HEK293T (cell line): ENCODE measurements around the gene MPDU1.

ENCODE experiments used
- CTCF ChIA-PET: fragments of 350-600 bp; formaldehyde crosslinking; extraction: SDS; loops from one replicate; lab custom pipeline; 2021; ENCODE audit warnings: antibody characterized with exemption, inconsistent platforms; lab: Yijun Ruan, JAX
- POLR2A ChIA-PET: fragments of 350-600 bp; formaldehyde crosslinking; extraction: SDS; loops from one replicate; lab custom pipeline; 2020; ENCODE audit warnings: antibody characterized with exemption, inconsistent platforms; lab: Yijun Ruan, JAX
- DNase-seq: peaks from one replicate; pipeline ENCODE4 v3.0.0; 2012; ENCODE audit warnings: mixed read lengths; ENCODE audit errors: extremely low spot score
- ARNT ChIP-seq: fragments of 450-650 bp; IDR thresholded peaks from 2 replicates; pipeline ENCODE4 v1.6.1; 2017; ENCODE audit warnings: mild to moderate bottlenecking
- BHLHE40 ChIP-seq: fragments of 450-650 bp; IDR thresholded peaks from 2 replicates; pipeline ENCODE4 v1.6.1; 2016; ENCODE audit warnings: mild to moderate bottlenecking, moderate library complexity, borderline replicate concordance
- CTBP1 ChIP-seq: fragments of 450-650 bp; IDR thresholded peaks from 2 replicates; pipeline ENCODE4 v1.6.1; 2016; ENCODE audit warnings: borderline replicate concordance
- ELF4 ChIP-seq: fragments of 450-650 bp; IDR thresholded peaks from 2 replicates; pipeline ENCODE4 v1.6.1; 2017; ENCODE audit warnings: antibody characterized with exemption
- FOXA1 ChIP-seq: fragments of 450-650 bp; IDR thresholded peaks from 2 replicates; pipeline ENCODE4 v1.6.1; 2016; ENCODE audit warnings: mild to moderate bottlenecking
- FOXK2 ChIP-seq: fragments of 450-650 bp; IDR thresholded peaks from 2 replicates; pipeline ENCODE4 v1.6.1; 2016; ENCODE audit warnings: mild to moderate bottlenecking
- FOXM1 ChIP-seq: fragments of 450-650 bp; IDR thresholded peaks from 2 replicates; pipeline ENCODE4 v1.6.1; 2017; ENCODE audit warnings: mild to moderate bottlenecking, borderline replicate concordance
- HDGF ChIP-seq: fragments of 450-650 bp; IDR thresholded peaks from 2 replicates; pipeline ENCODE4 v1.6.1; 2017; ENCODE audit warnings: antibody characterized with exemption, borderline replicate concordance
- L3MBTL2 ChIP-seq: fragments of 450-650 bp; conservative IDR thresholded peaks from 2 replicates; pipeline ENCODE4 v1.6.1; 2016; ENCODE audit warnings: mild to moderate bottlenecking
- LEF1 ChIP-seq: fragments of 450-650 bp; IDR thresholded peaks from 2 replicates; pipeline ENCODE4 v1.6.1; 2017; ENCODE audit warnings: mild to moderate bottlenecking, borderline replicate concordance
- NFRKB ChIP-seq: fragments of 450-650 bp; IDR thresholded peaks from 2 replicates; pipeline ENCODE4 v1.6.1; 2016; ENCODE audit warnings: mild to moderate bottlenecking, moderate library complexity
- SP1 ChIP-seq: fragments of 450-650 bp; IDR thresholded peaks from 2 replicates; pipeline ENCODE4 v1.6.1; 2017
- SUZ12 ChIP-seq: fragments of 450-650 bp; IDR thresholded peaks from 2 replicates; pipeline ENCODE4 v1.6.1; 2016; ENCODE audit warnings: mild to moderate bottlenecking
- TARDBP ChIP-seq: fragments of 450-650 bp; IDR thresholded peaks from 2 replicates; pipeline ENCODE4 v1.6.1; 2016
- ZNF384 ChIP-seq: fragments of 450-650 bp; IDR thresholded peaks from 2 replicates; pipeline ENCODE4 v1.6.1; 2016
- TF ChIP-seq, protein P1 (sequence below): fragments of 450-650 bp; IDR thresholded peaks from 2 replicates; pipeline ENCODE4 v1.6.1; 2016

Gene MPDU1

DNA sequence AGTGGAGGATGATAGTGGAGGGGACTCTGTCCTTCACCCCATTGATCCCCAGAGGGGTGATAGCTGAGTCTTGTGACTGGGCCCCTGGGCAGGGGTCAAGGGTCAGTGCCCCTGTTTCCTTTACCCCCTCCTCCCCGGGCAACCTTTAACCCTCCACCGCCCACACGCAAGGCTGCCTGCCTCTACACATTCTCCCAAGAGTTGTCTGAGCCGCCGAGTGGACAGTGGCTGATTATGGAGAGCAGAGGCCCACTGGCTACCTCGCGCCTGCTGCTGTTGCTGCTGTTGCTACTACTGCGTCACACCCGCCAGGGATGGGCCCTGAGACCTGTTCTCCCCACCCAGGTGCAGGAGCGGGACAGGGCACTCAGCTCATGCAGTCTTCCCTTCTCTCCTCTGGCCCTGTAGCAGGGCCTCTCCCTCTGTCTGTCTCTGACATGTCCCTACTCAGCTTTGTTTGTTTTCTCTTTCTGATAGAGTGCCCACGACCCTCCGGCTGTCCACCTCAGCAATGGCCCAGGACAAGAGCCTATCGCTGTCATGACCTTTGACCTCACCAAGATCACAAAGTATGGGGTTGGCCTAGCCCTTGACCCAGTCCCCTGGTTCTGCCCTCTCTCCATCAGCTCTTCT is 46.4 kb downstream of the MPDU1 start, which contains the start of gene SHBG:
Gene SHBG, plus strand, starts transcription at position 197 of the 633 bp plus-strand sequence. Its CDS starts 38 bp downstream, at position 235.
- ChIA-PET CTCF (interaction anchor here (0.6 to 7.6 kb wide), 2 partner anchors 58 to 97 kb away, joined by 4 to 81 read pairs; partner anchors contain the start of genes TP53 and WRAP53), POLR2A (interaction anchor here (11.9 kb wide), 1 partner anchor 56 kb away, joined by 236 read pairs; the partner anchor contains the start of genes TP53 and WRAP53)
- DNase-seq: no peak
- TF ChIP-seq HDGF (no peak), LEF1 (no peak)

DNA sequence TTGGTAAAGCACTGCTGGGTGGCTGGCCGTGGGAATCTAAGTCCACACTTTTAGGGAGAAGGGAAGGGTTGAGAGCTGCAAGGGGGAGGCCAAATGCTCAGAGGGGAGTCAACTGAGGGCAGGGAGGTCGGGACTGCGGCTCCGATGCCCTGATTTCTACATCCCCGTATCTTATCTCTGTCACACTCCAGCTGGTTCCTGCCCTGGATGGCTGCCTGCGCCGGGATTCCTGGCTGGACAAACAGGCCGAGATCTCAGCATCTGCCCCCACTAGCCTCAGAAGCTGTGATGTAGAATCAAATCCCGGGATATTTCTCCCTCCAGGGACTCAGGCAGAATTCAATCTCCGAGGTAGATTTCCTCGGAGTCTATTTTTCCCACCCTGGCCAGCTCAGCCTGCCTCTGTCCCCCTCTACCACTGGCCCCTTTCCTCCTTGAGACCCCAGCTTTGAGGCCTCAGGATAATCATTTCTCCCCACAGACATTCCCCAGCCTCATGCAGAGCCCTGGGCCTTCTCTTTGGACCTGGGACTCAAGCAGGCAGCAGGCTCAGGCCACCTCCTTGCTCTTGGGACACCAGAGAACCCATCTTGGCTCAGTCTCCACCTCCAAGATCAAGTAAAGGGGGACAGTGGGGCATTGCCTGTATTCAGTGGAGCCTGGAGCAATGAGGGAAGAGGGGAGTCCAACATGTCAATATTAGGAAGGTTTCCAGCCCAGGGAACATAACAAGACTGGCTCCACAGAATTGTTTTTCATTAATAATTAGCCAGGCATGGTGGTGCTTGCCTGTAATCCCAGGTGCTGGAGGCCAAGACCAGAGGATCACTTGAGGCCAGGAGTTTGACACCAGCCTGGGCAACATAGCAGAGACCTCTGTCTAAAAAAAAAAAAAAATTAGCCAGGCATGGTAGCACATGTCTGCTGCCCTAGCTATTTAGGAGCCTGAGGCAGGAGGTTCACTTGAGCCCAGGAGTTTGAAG is 48.0 kb downstream of the MPDU1 start:
- peak; percentile 3 for DNase-seq
- ChIA-PET CTCF (interaction anchor here (0.6 to 7.6 kb wide), 7 partner anchors 11 to 85 kb away, joined by 3 to 81 read pairs (median 5); partner anchors contain the start of genes ATP1B2, DNAH2, TP53 and WRAP53), POLR2A (interaction anchor here (1.3 to 11.9 kb wide), 4 partner anchors 17 to 54 kb away, joined by 4 to 236 read pairs (median 6); partner anchors contain the start of genes FXR2, MPDU1, TP53 and WRAP53)
- TF ChIP-seq ZNF384: no peak
- no peak for TF ChIP-seq NFRKB
- no peak for TF ChIP-seq ELF4
- TF ChIP-seq SP1: no peak
- TF ChIP-seq FOXA1: no peak
- no peak for TF ChIP-seq BHLHE40
- no peak for TF ChIP-seq ARNT
- TF ChIP-seq TARDBP: no peak
- no peak for TF ChIP-seq LEF1
- TF ChIP-seq FOXM1: no peak

DNA sequence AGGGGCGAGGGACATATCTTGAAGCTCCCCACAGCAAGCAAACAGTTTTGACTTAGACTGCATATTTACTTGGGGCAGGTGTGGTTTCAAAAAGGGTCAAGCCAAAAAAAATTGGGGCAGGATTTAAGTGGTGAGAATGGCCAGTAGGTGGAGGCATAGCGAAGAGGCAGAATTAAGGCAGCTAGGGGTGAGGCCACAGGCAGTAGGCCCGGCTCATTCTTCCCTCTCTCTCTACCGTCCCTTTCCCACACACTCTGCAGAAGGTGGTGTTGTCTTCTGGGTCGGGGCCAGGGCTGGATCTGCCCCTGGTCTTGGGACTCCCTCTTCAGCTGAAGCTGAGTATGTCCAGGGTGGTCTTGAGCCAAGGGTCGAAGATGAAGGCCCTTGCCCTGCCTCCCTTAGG is 48.8 kb downstream of the MPDU1 start:
- ChIA-PET CTCF (interaction anchor here (0.6 to 7.6 kb wide), 10 partner anchors 10 to 246 kb away, joined by 3 to 81 read pairs (median 4); partner anchors contain the start of genes ATP1B2, DNAH2, EFNB3 and TP53), POLR2A (interaction anchor here (1.0 to 11.9 kb wide), 5 partner anchors 17 to 72 kb away, joined by 3 to 236 read pairs (median 4); partner anchors contain the start of genes EFNB3, FXR2, MPDU1 and TP53)
- TF ChIP-seq TARDBP (no peak), HDGF (no peak), ZNF384 (peak; percentile 62)

DNA sequence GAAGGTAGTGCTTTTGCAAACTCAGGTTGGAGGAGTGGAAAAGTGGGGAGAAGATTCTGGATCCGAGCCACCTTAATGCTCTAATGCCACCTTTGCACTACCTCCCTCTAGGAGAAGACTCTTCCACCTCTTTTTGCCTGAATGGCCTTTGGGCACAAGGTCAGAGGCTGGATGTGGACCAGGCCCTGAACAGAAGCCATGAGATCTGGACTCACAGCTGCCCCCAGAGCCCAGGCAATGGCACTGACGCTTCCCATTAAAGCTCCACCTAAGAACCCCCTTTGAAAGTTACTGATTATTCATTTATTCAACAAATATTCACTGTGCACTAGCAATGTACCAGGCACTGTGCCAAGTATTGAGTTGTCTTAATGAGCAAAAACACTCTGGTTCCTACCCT is 49.4 kb downstream of the MPDU1 start:
- POLR2A ChIA-PET: interaction anchor here (1.0 to 11.9 kb wide), 5 partner anchors 18 to 72 kb away, joined by 3 to 236 read pairs (median 4); partner anchors contain the start of genes EFNB3, FXR2, MPDU1 and TP53
- DNase-seq: peak; percentile 11
- CTCF ChIA-PET: interaction anchor here (0.6 to 7.6 kb wide), 10 partner anchors 9 to 245 kb away, joined by 3 to 81 read pairs (median 4); partner anchors contain the start of genes ATP1B2, DNAH2, EFNB3 and TP53
- TF ChIP-seq L3MBTL2: no peak

More for the DNA sequence above, 48.8 kb downstream of the MPDU1 start:
- DNase-seq: peak; percentile 68

DNA sequence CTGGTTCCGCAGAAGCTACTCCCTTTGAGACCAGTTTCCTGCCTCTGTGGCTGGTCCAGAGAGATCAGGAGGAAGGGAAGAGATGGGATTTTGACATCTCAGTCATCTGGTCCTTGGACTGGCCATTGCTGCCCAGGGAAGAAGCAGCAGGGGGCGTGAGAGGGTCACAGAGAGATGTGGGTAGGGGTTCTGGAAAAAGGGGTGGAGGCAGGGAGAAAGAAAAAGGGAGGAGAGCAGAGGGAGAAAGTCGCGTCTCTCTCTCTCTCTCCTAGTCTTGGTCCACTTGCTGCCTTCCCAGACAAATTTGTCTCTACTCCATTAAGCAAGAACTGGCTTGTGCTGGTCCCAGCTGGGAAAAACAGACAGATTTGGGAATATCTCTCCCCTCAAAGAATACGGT is 50.7 kb downstream of the MPDU1 start:
- TF ChIP-seq, protein P1, sequence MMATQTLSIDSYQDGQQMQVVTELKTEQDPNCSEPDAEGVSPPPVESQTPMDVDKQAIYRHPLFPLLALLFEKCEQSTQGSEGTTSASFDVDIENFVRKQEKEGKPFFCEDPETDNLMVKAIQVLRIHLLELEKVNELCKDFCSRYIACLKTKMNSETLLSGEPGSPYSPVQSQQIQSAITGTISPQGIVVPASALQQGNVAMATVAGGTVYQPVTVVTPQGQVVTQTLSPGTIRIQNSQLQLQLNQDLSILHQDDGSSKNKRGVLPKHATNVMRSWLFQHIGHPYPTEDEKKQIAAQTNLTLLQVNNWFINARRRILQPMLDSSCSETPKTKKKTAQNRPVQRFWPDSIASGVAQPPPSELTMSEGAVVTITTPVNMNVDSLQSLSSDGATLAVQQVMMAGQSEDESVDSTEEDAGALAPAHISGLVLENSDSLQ: no peak
- TF ChIP-seq NFRKB (no peak), FOXM1 (no peak), SP1 (no peak), ZNF384 (no peak), L3MBTL2 (no peak), HDGF (no peak), TARDBP (no peak), LEF1 (no peak), ARNT (no peak), ELF4 (no peak)
- ChIA-PET CTCF (interaction anchor here (1.4 to 7.6 kb wide), 2 partner anchors 17 to 54 kb away, joined by 6 to 81 read pairs; partner anchors contain the start of genes ATP1B2, TP53 and WRAP53), POLR2A (interaction anchor here (1.0 to 11.9 kb wide), 4 partner anchors 16 to 83 kb away, joined by 3 to 236 read pairs (median 4); partner anchors contain the start of genes ATP1B2, DNAH2, TP53 and WRAP53)
- peak; percentile 68 for DNase-seq

DNA sequence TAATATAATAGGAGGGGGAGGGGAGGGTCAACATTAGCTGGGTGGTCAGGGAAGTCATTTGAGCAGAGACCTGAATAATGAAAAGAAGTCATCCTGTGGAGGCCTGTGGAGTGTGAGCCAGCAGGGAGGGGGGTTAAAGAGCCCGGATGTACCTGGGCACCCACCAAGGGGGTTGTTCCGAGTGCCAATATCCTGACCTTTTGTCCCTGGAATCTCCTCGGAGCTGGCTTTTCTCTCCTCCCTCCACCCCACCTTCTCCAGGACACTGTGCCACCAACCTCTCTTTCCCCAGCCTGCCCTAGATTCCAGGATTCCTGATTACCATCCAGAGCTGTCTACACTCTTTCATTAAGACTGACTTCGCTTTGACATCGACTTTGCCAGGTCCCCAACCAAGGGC is 52.5 kb downstream of the MPDU1 start:
- no peak for TF ChIP-seq FOXM1
- no peak for TF ChIP-seq TARDBP
- no peak for TF ChIP-seq HDGF
- no peak for TF ChIP-seq ARNT
- no peak for TF ChIP-seq SP1
- TF ChIP-seq ELF4: no peak
- no peak for TF ChIP-seq BHLHE40
- no peak for TF ChIP-seq LEF1
- TF ChIP-seq, protein P1: no peak
- no peak for TF ChIP-seq FOXK2
- no peak for TF ChIP-seq NFRKB
- TF ChIP-seq SUZ12: no peak
- TF ChIP-seq FOXA1: no peak
- TF ChIP-seq CTBP1: no peak
- TF ChIP-seq L3MBTL2: no peak
- TF ChIP-seq ZNF384: no peak
- ChIA-PET POLR2A (interaction anchor here (1.2 to 11.9 kb wide), 3 partner anchors 8 to 50 kb away, joined by 4 to 236 read pairs (median 6); partner anchors contain the start of genes ATP1B2, SAT2, TP53 and WRAP53), CTCF (interaction anchor here (0.7 to 7.6 kb wide), 2 partner anchors 9 to 52 kb away, joined by 3 to 81 read pairs; partner anchors contain the start of genes SAT2, TP53 and WRAP53)
- DNase-seq: peak; percentile 4
